Sigmoid colon (tissue), 7 donors: ENCODE results near the gene NVL. TPM values are rescaled to one million over a fixed set of nuclear protein-coding genes. Genes with fewer than 3 reads are reported as not detected.
"Not testable (repeated sequence)": the region's sequence is repeated elsewhere in the genome, so short reads cannot be mapped to it uniquely, and the experiment has no call there.

ENCODE experiments used
- DNase-seq: peaks from one replicate; pipeline ENCODE4 v3.0.0-alpha.2; 2019
- H3K27ac ChIP-seq, 4 donors: fragments of 200-600 bp; sonication (generic); one replicate each; pipeline ENCODE4 v1.5.1; 2016 to 2019; ENCODE audit warnings: mild to moderate bottlenecking in 1 of 4
- H3K27me3 ChIP-seq, 3 donors: fragments of 200-600 bp; sonication (generic); one replicate each; pipeline ENCODE4 v1.5.1; 2019; ENCODE audit warnings: mild to moderate bottlenecking in 1 of 3
- H3K36me3 ChIP-seq, 4 donors: fragments of 200-600 bp; sonication (generic); one replicate each; pipeline ENCODE4 v1.5.1; 2016 to 2019
- H3K4me1 ChIP-seq, 4 donors: fragments of 200-600 bp; sonication (generic); one replicate each; pipeline ENCODE4 v1.5.1; 2017 to 2019
- H3K4me3 ChIP-seq, 4 donors: fragments of 200-600 bp; sonication (generic); one replicate each; pipeline ENCODE4 v1.5.1; 2017 to 2019; ENCODE audit warnings: mild to moderate bottlenecking in 2 of 4, moderate library complexity in 1 of 4
- H3K9me3 ChIP-seq, 4 donors: fragments of 200-600 bp in 3 of 4; sonication (generic) in 3 of 4; one replicate each; pipeline versions ENCODE4 v1.5.1 to v1.6.1; 2013 to 2019
- EP300 ChIP-seq, 4 donors: sonication (generic); formaldehyde crosslinking; IDR thresholded peaks; one replicate each; pipeline ENCODE4 v1.6.1; 2017; ENCODE audit warnings: antibody characterized with exemption in 4 of 4
- POLR2A ChIP-seq, 2 donors: fragments of 450-650 bp; IDR thresholded peaks; one replicate each; pipeline ENCODE4 v1.6.1; 2016; ENCODE audit warnings: antibody characterized with exemption in 2 of 2, mild to moderate bottlenecking in 2 of 2, moderate library complexity in 2 of 2
- POLR2AphosphoS5 ChIP-seq, 4 donors: sonication (generic); formaldehyde crosslinking; IDR thresholded peaks; one replicate each; pipeline ENCODE4 v1.6.1; 2017; ENCODE audit warnings: antibody characterized with exemption in 4 of 4
- WGBS, 2 donors: extraction: QIAGEN DNeasy Blood & Tissue Kit; methylation state at CpG; one replicate each; pipeline ENCODE4 v1.1.7; 2013; 5-methylcytosine and 5-hydroxymethylcytosine counted together
- intact Hi-C: fragments of 100-400 bp; cut with DNase I; formaldehyde crosslinking; loops from one replicate; pipeline ENCODE4 v1.15.1; 2023
- polyA plus RNA-seq, 3 donors: library from polyadenylated mRNA; stranded (reverse); fragments of 200-250 nt; gene quantifications; one replicate each; pipeline ENCODE4 v1.2.3, GENCODE V29; 2013
- total RNA-seq, 4 donors: library from RNA; depleted of rRNA; stranded (reverse); fragments of >200 nt; gene quantifications; one replicate each; pipeline ENCODE4 v1.1.0, GENCODE V29; 2016
- TF ChIP-seq, protein P1 (sequence below), 4 experiments: fragments of 450-650 bp in 3 of 4; fragments of 200-600 bp in 1 of 4; IDR thresholded peaks; one replicate each; pipeline ENCODE4 v1.5.1; 2016 to 2019; ENCODE audit warnings: antibody characterized with exemption in 4 of 4, mild to moderate bottlenecking in 3 of 4, moderate library complexity in 2 of 4
- donor health status: healthy with polysubstance abuse.
- donor health status: Bipolar disorder and iron deficiency.
- donor health status: healthy.

The NVL gene
- total and polyA plus RNA-seq, 7 donors: 21.4 to 32.4 (median 25.0) TPM

DNA sequence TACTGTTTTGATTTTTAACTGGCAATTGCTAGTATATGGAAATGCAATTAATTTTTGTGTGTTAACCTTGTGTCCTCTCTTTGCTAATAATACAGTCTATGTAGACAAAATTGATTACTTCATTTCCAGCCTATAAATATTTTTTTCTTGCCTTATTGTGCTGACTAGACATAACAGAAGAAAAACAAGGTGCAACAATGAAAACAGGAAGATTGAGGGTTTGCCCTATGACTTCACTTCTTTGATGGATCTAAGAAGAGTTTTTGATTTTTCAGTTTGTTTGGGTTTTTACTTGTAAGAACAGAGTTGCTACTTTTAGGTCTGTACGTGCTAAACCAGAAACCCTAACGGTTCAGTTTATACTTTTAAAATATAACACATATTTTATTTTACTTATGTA lies 18.2 kb upstream of the NVL start:
- H3K27ac ChIP-seq: no peak overlapping the region
- no peaks in the 10 kb centered on the region for H3K4me1 ChIP-seq
- peaks cover 0 to under 1% (median 0%) of the 10 kb centered on the region in 3 donors for H3K27me3 ChIP-seq
- no peaks in the 10 kb centered on the region for H3K36me3 ChIP-seq
- TF ChIP-seq, protein P1, sequence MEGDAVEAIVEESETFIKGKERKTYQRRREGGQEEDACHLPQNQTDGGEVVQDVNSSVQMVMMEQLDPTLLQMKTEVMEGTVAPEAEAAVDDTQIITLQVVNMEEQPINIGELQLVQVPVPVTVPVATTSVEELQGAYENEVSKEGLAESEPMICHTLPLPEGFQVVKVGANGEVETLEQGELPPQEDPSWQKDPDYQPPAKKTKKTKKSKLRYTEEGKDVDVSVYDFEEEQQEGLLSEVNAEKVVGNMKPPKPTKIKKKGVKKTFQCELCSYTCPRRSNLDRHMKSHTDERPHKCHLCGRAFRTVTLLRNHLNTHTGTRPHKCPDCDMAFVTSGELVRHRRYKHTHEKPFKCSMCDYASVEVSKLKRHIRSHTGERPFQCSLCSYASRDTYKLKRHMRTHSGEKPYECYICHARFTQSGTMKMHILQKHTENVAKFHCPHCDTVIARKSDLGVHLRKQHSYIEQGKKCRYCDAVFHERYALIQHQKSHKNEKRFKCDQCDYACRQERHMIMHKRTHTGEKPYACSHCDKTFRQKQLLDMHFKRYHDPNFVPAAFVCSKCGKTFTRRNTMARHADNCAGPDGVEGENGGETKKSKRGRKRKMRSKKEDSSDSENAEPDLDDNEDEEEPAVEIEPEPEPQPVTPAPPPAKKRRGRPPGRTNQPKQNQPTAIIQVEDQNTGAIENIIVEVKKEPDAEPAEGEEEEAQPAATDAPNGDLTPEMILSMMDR (IDR thresholded peaks at IDR 0.05): no peak
- TF ChIP-seq POLR2A (IDR thresholded peaks at IDR 0.05) (no peak), POLR2AphosphoS5 (IDR thresholded peaks at IDR 0.05) (no peak)
- peaks cover 0 to 10% (median 6%) of the 10 kb centered on the region in 4 donors for H3K9me3 ChIP-seq
- 76 to 82% methylated on average over 2 of the region's 2 CpGs for WGBS, 2 donors
- no peak for DNase-seq
- no peak overlapping the region for H3K4me3 ChIP-seq
- intact Hi-C loops: no loop called here

DNA sequence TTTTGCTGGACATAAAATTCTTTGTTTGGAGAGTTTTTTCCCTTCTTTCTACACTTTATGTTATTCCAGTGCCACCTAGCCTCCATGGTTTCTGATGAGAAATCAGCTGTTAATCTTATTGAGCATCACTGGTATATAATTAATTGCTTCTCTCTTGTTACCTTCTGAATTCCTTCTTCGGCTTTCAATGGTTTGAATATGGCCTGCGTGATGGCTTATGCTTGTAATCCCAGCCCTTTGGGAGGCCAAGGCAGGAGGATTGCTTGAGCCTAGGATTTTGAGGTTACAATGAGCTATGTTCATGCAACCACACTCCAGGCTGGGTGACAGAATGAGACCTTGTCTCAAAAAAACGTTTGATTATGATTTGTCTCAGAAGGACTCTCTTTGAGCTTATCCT lies 13.7 kb upstream of the NVL start:
- WGBS, 2 donors: 38 to 48% methylated on average over 3 of the region's 3 CpGs
- Histone ChIP-seq H3K36me3 (no peaks in the 10 kb centered on the region), H3K4me3 (no peak overlapping the region), H3K27me3 (peaks cover 4 to 17% (median 5%) of the 10 kb centered on the region in 3 donors), H3K9me3 (peaks cover 0 to 12% (median 6%) of the 10 kb centered on the region in 4 donors), H3K4me1 (peaks cover 0 to 9% (median 5%) of the 10 kb centered on the region in 4 donors), H3K27ac (no peak overlapping the region)
- TF ChIP-seq POLR2A (IDR thresholded peaks at IDR 0.05) (no peak), EP300 (IDR thresholded peaks at IDR 0.05) (no peak), POLR2AphosphoS5 (IDR thresholded peaks at IDR 0.05) (no peak)
- TF ChIP-seq, protein P1 (IDR thresholded peaks at IDR 0.05): no peak
- DNase-seq: no peak
- intact Hi-C loops: no loop called here

DNA sequence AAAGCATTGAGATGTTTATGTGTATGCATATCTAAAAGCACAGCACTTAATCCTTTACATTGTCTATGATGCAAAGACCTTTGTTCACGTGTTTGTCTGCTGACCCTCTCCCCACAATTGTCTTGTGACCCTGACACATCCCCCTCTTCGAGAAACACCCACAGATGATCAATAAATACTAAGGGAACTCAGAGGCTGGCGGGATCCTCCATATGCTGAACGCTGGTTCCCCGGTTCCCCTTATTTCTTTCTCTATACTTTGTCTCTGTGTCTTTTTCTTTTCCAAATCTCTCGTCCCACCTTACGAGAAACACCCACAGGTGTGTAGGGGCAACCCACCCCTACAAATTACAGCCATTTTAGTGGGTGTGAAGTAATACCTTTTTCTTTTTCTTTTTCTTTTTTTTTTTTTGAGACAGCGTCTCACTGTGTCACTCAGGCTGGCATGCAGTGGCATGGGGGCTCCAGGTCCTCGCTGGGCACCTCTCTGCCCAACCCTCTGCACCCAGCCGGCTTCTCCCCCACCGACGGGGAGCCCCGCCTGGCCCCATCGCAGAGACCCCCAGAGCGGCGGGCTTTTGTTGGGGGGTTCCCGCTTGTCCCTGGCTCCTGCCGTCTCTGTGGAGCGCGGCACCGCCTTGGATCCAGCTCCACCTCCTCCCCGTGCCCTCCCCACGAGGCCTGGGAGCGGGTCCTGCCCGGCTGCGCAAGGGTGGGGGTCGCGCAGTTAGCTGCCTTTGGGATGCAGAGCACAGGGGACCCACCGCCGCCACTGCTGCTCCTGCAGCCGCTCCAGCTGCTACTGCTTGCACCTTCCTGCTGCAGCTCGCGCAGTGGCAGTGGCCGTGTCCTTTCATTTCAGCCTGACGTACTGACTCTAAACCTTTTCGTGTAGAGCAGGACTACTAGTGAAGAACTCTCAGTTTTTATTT lies 10.7 kb upstream of the NVL start:
- H3K27ac ChIP-seq, H3K36me3 ChIP-seq, DNase-seq, H3K4me1 ChIP-seq, intact Hi-C loops: not testable (repeated sequence)
- peaks cover 0 to 12% (median 6%) of the 10 kb centered on the region in 4 donors for H3K9me3 ChIP-seq
- WGBS, 2 donors: 13 to 33% methylated on average over 31 of the region's 36 CpGs
- H3K27me3 ChIP-seq: peaks cover 4 to 17% (median 5%) of the 10 kb centered on the region in 3 donors
- peak overlapping the region; percentile 14 to 48 (median 42) for H3K4me3 ChIP-seq

GRCh38 chr1:224339442-224340033 lies 9.6 kb upstream of the NVL start:
- Histone ChIP-seq H3K36me3 (no peaks in the 10 kb centered on the region), H3K4me3 (no peak overlapping the region), H3K4me1 (peaks cover 0 to 9% (median 5%) of the 10 kb centered on the region in 4 donors), H3K9me3 (peaks cover 0 to 12% (median 6%) of the 10 kb centered on the region in 4 donors), H3K27ac (no peak overlapping the region), H3K27me3 (peaks cover 4 to 17% (median 5%) of the 10 kb centered on the region in 3 donors)
- intact Hi-C loops: no loop called here
- WGBS, 2 donors: 47 to 50% methylated on average over 2 to 3 of the region's 4 CpGs
- DNase-seq: no peak
- no peak for TF ChIP-seq POLR2AphosphoS5 (IDR thresholded peaks at IDR 0.05)
- no peak for TF ChIP-seq EP300 (IDR thresholded peaks at IDR 0.05)
- TF ChIP-seq, protein P1 (IDR thresholded peaks at IDR 0.05): no peak
- no peak for TF ChIP-seq POLR2A (IDR thresholded peaks at IDR 0.05)

GRCh38 chr1:224338150-224338838 lies 8.3 kb upstream of the NVL start:
- H3K9me3 ChIP-seq: peaks cover 0 to 3% (median 0%) of the 10 kb centered on the region in 4 donors
- intact Hi-C loops: no loop called here
- TF ChIP-seq EP300 (IDR thresholded peaks at IDR 0.05) (no peak), POLR2A (IDR thresholded peaks at IDR 0.05) (no peak), POLR2AphosphoS5 (IDR thresholded peaks at IDR 0.05) (no peak)
- TF ChIP-seq, protein P1 (IDR thresholded peaks at IDR 0.05): no peak
- WGBS, 2 donors: 81 to 93% methylated on average over 4 of the region's 4 CpGs
- H3K27me3 ChIP-seq: peaks cover 4 to 17% (median 5%) of the 10 kb centered on the region in 3 donors
- no peak for DNase-seq
- no peak overlapping the region for H3K27ac ChIP-seq
- peaks cover 0 to 9% (median 5%) of the 10 kb centered on the region in 4 donors for H3K4me1 ChIP-seq
- H3K4me3 ChIP-seq: no peak overlapping the region
- no peaks in the 10 kb centered on the region for H3K36me3 ChIP-seq
